ENCODE data around the gene CREB3L1. TPM values are rescaled to one million over a fixed set of nuclear protein-coding genes. Genes with fewer than 3 reads are reported as not detected.
"Not testable (repeated sequence)": the region's sequence is repeated elsewhere in the genome, so short reads cannot be mapped to it uniquely, and the experiment has no call there.

CREB3L1 gene
- total and polyA plus RNA-seq, 5 donors from 2014 or later: not detected

DNA sequence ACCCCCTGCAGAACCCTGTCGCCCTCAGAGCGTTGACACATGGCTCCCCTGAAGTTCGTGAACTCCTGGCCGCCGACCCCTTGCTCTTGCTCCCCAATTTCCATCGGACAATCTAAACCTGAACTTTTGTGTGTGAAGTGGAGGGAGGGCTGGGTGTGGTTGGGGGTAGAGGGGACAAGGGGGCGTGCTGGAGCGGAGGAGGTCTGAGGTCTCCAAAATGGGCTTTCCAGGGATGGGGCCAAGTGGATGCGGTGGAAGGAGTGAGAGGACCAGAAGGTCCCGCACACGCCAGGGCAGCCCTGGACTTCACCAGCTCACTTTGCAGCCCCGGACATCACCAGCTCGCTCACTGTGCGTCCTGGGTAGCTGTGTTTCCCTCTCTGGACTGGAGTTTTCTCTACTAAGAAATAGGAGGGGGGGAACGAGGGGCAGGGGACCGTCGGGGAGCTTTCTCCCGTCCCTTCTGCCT lies 18.6 kb downstream of the CREB3L1 start:
- H3K27ac Mint-ChIP-seq: no peak overlapping the region
- ATAC-seq (ENCODE audit: low read depth in 2 of 2): no peak
- H3K9me3 Mint-ChIP-seq: peaks cover 0 to 1% (median 0%) of the 10 kb centered on the region in 7 donors
- H3K36me3 Mint-ChIP-seq: no peaks in the 10 kb centered on the region
- Histone ChIP-seq H3K4me3 (ENCODE audit: low read depth, low read length) (peak overlapping the region; percentile 69), H3K27ac (ENCODE audit: insufficient read depth, low read length, poor library complexity, severe bottlenecking) (no peak overlapping the region), H3K36me3 (ENCODE audit: control insufficient read depth, insufficient read depth, low read length) (no peaks in the 10 kb centered on the region), H3K9me3 (ENCODE audit: control insufficient read depth in 2 of 2, low read length in 2 of 2) (no peaks in the 10 kb centered on the region), H3K27me3 (ENCODE audit: control insufficient read depth, insufficient read depth, low read length) (peaks cover 4% of the 10 kb centered on the region), H3K4me1 (ENCODE audit: control insufficient read depth, insufficient read depth, low read length, poor library complexity, severe bottlenecking) (peaks cover 17% of the 10 kb centered on the region)
- peaks cover 0 to 12% (median 5%) of the 10 kb centered on the region in 4 donors for H3K4me1 Mint-ChIP-seq
- H3K4me3 Mint-ChIP-seq: peak overlapping the region; percentile 77 to 90 (median 86)
- no peak for DNase-seq
- peaks cover 32% of the 10 kb centered on the region for H3K27me3 Mint-ChIP-seq

DNA sequence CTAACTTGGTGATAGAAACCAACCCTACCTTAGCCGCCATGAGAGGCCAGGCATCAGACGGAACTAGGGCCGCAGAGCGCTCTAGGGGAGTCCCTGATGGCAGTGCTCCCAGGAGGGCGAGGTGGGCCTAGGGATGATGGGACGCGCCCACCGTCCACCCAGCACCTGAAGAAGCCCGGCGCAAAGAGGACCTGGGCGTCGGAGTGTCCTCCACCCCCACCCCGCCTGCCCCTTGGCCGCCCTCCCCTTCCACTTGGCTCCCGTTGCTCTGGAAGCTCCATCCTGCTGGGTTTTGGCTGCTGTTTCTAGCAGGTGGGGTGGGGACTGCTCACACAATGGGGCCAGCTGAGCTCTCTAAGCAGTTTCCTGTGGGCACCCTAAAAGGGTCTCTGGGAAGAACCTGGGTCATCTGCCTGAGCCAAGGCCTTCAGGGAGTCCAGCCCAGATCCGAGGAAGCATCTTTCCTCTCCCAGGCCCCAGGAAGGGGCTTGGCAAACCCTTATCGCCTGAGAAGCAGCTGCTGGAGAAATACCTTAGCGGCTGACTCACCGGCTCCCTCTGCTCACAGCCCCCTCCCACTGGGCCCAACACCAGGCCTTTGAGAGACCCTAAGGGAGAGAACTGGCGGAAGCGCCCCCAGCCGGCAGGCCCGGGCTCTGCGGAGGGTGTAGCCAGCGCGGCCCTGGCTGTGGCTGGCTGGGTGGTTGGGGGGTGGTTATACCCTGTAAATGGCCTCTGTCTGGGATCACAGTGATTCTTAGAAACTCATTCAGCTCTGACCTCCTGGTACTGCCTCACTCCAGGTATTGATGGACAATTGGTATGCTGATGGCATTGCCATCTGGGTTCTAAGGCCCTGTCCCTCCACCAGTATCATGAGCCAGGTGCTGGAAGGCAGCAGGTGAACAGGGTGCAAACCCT lies 19.3 kb downstream of the CREB3L1 start:
- Histone ChIP-seq H3K27me3 (ENCODE audit: control insufficient read depth, insufficient read depth, low read length) (peaks cover 4% of the 10 kb centered on the region), H3K4me3 (ENCODE audit: low read depth, low read length) (no peak overlapping the region), H3K9me3 (ENCODE audit: control insufficient read depth in 2 of 2, low read length in 2 of 2) (no peaks in the 10 kb centered on the region), H3K4me1 (ENCODE audit: control insufficient read depth, insufficient read depth, low read length, poor library complexity, severe bottlenecking) (peaks cover 17% of the 10 kb centered on the region), H3K27ac (ENCODE audit: insufficient read depth, low read length, poor library complexity, severe bottlenecking) (no peak overlapping the region), H3K36me3 (ENCODE audit: control insufficient read depth, insufficient read depth, low read length) (no peaks in the 10 kb centered on the region)
- DNase-seq: no peak
- Mint-ChIP-seq H3K27me3 (peaks cover 28% of the 10 kb centered on the region), H3K36me3 (no peaks in the 10 kb centered on the region), H3K9me3 (peaks cover 0 to 1% (median 0%) of the 10 kb centered on the region in 7 donors), H3K27ac (no peak overlapping the region), H3K4me3 (peak overlapping the region; percentile 13 to 89 (median 80)), H3K4me1 (peaks cover 0 to 12% (median 5%) of the 10 kb centered on the region in 4 donors)
- no peak for ATAC-seq (ENCODE audit: low read depth in 2 of 2)

DNA sequence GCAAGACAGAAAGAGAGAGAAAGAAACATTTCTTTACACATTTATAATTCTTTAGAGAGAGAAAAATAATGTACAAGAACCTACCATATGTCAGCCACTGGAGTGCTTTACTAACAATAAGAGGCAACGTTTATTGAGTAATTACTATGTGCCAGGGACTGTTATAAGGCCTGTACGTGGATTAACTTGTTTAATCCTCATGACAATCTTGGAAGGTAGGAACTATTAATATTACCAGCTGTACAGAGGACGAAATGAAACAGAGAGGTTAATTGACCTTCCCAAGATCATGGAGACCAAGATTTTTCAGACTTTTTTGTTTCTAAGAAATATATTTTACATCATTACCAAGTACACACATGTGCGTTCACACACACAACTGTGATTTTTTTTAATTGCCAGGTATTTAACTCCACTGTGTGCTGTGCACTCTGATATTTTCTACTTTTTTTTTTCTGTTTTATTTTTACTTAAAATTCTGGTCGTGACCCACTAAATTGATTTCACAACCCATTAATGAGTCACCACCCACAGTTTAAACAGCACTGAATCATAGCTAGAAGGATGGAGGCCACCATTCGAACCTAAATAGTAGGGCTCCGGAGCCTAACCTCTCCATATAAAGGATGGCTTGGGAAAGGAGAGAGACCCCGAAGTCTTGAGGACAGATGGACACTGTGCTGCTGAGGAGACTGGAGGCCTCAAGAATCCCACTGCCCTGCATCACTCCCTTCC lies 21.4 kb downstream of the CREB3L1 start:
- Histone ChIP-seq H3K27ac (ENCODE audit: insufficient read depth, low read length, poor library complexity, severe bottlenecking) (no peak overlapping the region), H3K4me3 (ENCODE audit: low read depth, low read length) (no peak overlapping the region), H3K4me1 (ENCODE audit: control insufficient read depth, insufficient read depth, low read length, poor library complexity, severe bottlenecking) (peaks cover 17% of the 10 kb centered on the region), H3K9me3 (ENCODE audit: control insufficient read depth in 2 of 2, low read length in 2 of 2) (no peaks in the 10 kb centered on the region), H3K27me3 (ENCODE audit: control insufficient read depth, insufficient read depth, low read length) (peaks cover 4% of the 10 kb centered on the region), H3K36me3 (ENCODE audit: control insufficient read depth, insufficient read depth, low read length) (no peaks in the 10 kb centered on the region)
- ATAC-seq (ENCODE audit: low read depth in 2 of 2) (no peak), DNase-seq (no peak)
- Mint-ChIP-seq H3K27ac (no peak overlapping the region), H3K9me3 (peaks cover 0 to 1% (median 0%) of the 10 kb centered on the region in 7 donors), H3K4me3 (no peak overlapping the region), H3K4me1 (peaks cover 0 to 12% (median 5%) of the 10 kb centered on the region in 4 donors), H3K27me3 (peaks cover 20% of the 10 kb centered on the region), H3K36me3 (no peaks in the 10 kb centered on the region)

DNA sequence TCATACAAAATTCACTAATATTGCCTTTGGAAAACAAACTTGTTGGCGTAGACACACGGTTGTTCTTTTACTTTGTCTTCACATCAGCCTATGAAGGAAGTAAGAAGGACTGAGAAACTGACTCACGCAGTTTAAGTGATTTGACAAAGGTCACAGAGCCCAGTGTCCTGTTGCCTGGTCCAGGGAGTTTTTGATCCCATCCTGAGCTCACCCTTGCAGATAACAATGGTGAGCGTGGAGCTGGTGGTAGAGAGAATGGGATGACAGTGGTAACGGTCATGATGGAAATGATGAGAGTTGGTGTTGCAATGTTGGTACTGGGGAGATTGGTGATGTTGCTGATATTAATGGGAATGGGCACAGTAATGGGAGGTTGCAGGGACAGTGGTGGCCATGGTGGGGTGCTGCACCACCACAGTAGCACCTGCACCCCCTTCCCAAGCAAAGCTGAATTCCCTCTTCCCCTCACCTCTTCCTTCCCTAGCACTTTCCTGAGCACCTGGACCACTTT lies 22.0 kb downstream of the CREB3L1 start:
- Mint-ChIP-seq H3K27ac (no peak overlapping the region), H3K27me3 (peaks cover 18% of the 10 kb centered on the region), H3K9me3 (peaks cover 0 to 1% (median 0%) of the 10 kb centered on the region in 7 donors), H3K36me3 (no peaks in the 10 kb centered on the region), H3K4me1 (peaks cover 0 to 9% (median 5%) of the 10 kb centered on the region in 4 donors), H3K4me3 (no peak overlapping the region)
- Histone ChIP-seq H3K36me3 (ENCODE audit: control insufficient read depth, insufficient read depth, low read length) (no peaks in the 10 kb centered on the region), H3K27me3 (ENCODE audit: control insufficient read depth, insufficient read depth, low read length) (peaks cover 4% of the 10 kb centered on the region), H3K9me3 (ENCODE audit: control insufficient read depth in 2 of 2, low read length in 2 of 2) (no peaks in the 10 kb centered on the region), H3K4me3 (ENCODE audit: low read depth, low read length) (no peak overlapping the region), H3K4me1 (ENCODE audit: control insufficient read depth, insufficient read depth, low read length, poor library complexity, severe bottlenecking) (peaks cover 17% of the 10 kb centered on the region), H3K27ac (ENCODE audit: insufficient read depth, low read length, poor library complexity, severe bottlenecking) (no peak overlapping the region)
- DNase-seq (no peak), ATAC-seq (ENCODE audit: low read depth in 2 of 2) (no peak)

DNA sequence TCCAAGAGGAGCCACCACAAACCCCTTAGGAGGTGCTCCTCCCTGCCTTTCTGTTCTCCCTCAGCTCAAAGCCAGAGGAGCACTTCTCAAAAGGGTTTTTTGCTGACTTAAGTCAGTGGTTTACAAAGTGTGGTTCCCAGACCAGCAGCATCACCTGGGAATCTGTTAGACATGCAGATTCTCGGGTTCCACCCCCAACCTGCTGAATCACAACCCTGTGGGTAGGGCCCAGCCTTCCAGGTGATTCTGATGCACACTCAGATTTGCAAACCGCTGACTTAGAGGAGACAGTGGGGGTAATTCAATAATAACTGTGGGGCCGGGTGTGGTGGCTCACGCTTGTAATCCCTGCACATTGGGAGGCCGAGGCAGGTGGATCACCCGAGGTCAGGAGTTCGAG lies 22.8 kb downstream of the CREB3L1 start:
- Histone ChIP-seq H3K4me3 (ENCODE audit: low read depth, low read length) (no peak overlapping the region), H3K27ac (ENCODE audit: insufficient read depth, low read length, poor library complexity, severe bottlenecking) (no peak overlapping the region), H3K27me3 (ENCODE audit: control insufficient read depth, insufficient read depth, low read length) (peaks cover 4% of the 10 kb centered on the region), H3K36me3 (ENCODE audit: control insufficient read depth, insufficient read depth, low read length) (no peaks in the 10 kb centered on the region), H3K9me3 (ENCODE audit: control insufficient read depth in 2 of 2, low read length in 2 of 2) (no peaks in the 10 kb centered on the region), H3K4me1 (ENCODE audit: control insufficient read depth, insufficient read depth, low read length, poor library complexity, severe bottlenecking) (peaks cover 15% of the 10 kb centered on the region)
- Mint-ChIP-seq H3K36me3 (no peaks in the 10 kb centered on the region), H3K4me3 (no peak overlapping the region), H3K27me3 (peaks cover 21% of the 10 kb centered on the region), H3K4me1 (peaks cover 0 to 8% (median 6%) of the 10 kb centered on the region in 4 donors), H3K9me3 (peaks cover 0 to 1% (median 0%) of the 10 kb centered on the region in 7 donors), H3K27ac (no peak overlapping the region)
- ATAC-seq (ENCODE audit: low read depth in 2 of 2) (no peak), DNase-seq (no peak)

DNA sequence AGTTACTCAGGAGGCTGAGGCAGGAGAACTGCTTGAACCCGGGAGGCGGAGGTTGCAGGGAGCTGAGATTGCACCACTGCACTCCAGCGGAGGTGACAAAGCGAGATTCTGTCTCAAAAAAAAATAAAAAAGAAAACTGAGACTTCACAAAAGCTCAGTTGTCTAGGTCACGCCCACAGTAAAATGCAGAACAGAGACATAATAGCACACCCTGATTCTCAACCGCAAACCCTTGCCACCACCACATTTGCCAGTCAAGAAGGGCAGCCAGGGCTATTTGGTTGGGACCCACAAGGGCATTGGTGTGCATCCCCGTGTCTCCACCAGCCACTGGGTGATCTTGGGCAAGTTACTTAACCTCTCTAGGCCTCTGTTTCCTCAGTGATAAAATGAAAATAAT lies 25.4 kb downstream of the CREB3L1 start:
- H3K27me3 Mint-ChIP-seq: peaks cover 10% of the 10 kb centered on the region
- DNase-seq: no peak

DNA sequence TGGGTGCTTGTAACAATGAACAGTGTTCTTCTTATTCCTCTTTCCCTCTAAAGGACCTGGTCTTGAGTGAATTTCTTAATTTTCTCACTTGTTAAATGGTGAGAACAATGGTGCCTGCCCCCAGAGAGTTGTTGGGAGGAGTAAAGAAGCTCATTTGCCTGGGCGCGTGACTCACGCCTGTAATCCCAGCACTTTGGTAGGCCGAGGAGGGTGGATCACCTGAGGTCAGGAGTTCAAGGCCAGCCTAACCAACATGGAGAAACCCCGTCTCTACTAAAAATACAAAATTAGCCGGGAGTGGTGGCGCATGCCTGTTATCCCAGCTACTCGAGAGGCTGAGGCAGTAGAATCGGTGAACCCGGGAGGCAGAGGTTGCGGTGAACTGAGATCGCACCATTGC lies 26.6 kb downstream of the CREB3L1 start:
- not testable (repeated sequence) for H3K27me3 ChIP-seq (ENCODE audit: control insufficient read depth, insufficient read depth, low read length); H3K36me3 ChIP-seq (ENCODE audit: control insufficient read depth, insufficient read depth, low read length); H3K36me3 Mint-ChIP-seq; H3K4me3 ChIP-seq (ENCODE audit: low read depth, low read length); H3K27ac ChIP-seq (ENCODE audit: insufficient read depth, low read length, poor library complexity, severe bottlenecking); H3K4me3 Mint-ChIP-seq; H3K9me3 Mint-ChIP-seq; H3K9me3 ChIP-seq (ENCODE audit: control insufficient read depth in 2 of 2, low read length in 2 of 2); DNase-seq; H3K4me1 ChIP-seq (ENCODE audit: control insufficient read depth, insufficient read depth, low read length, poor library complexity, severe bottlenecking); H3K27ac Mint-ChIP-seq; ATAC-seq (ENCODE audit: low read depth in 2 of 2); H3K4me1 Mint-ChIP-seq
- peaks cover 15% of the 10 kb centered on the region for H3K27me3 Mint-ChIP-seq

More for the DNA sequence above, 25.4 kb downstream of the CREB3L1 start:
- H3K9me3 Mint-ChIP-seq: no peaks in the 10 kb centered on the region
- ATAC-seq (ENCODE audit: low read depth in 2 of 2): no peak
- no peaks in the 10 kb centered on the region for H3K27me3 ChIP-seq (ENCODE audit: control insufficient read depth, insufficient read depth, low read length)
- H3K9me3 ChIP-seq (ENCODE audit: control insufficient read depth in 2 of 2, low read length in 2 of 2): no peaks in the 10 kb centered on the region
- no peak overlapping the region for H3K4me3 Mint-ChIP-seq
- H3K4me1 ChIP-seq (ENCODE audit: control insufficient read depth, insufficient read depth, low read length, poor library complexity, severe bottlenecking): no peaks in the 10 kb centered on the region
- no peak overlapping the region for H3K4me3 ChIP-seq (ENCODE audit: low read depth, low read length)
- H3K4me1 Mint-ChIP-seq: peaks cover 0 to 6% (median 2%) of the 10 kb centered on the region in 4 donors
- H3K27ac ChIP-seq (ENCODE audit: insufficient read depth, low read length, poor library complexity, severe bottlenecking): no peak overlapping the region
- no peak overlapping the region for H3K27ac Mint-ChIP-seq
- H3K36me3 ChIP-seq (ENCODE audit: control insufficient read depth, insufficient read depth, low read length): no peaks in the 10 kb centered on the region
- no peaks in the 10 kb centered on the region for H3K36me3 Mint-ChIP-seq
